Superior temporal gyrus (tissue), 1 donor: ENCODE measurements around the gene ADAMTSL3.

Source experiments
- DNase-seq: peaks from one replicate; pipeline ENCODE4 v3.0.0-alpha.2; 2016; ENCODE audit errors: extremely low spot score

Gene ADAMTSL3

GRCh38 chr15:83980637-83981036 is 326.7 kb downstream of the ADAMTSL3 start:
- DNase-seq: no peak

- DNase-seq: no peak
Measured at GRCh38 chr15:83982748-83983147, 328.8 kb downstream of the ADAMTSL3 start.

- no peak for DNase-seq
Measured at GRCh38 chr15:83983634-83984458, 329.9 kb downstream of the ADAMTSL3 start.

GRCh38 chr15:83984601-83985000 is 330.7 kb downstream of the ADAMTSL3 start:
- no peak for DNase-seq

GRCh38 chr15:83991163-83991562 is 337.2 kb downstream of the ADAMTSL3 start:
- no peak for DNase-seq

GRCh38 chr15:83992324-83993031 is 338.6 kb downstream of the ADAMTSL3 start:
- DNase-seq: no peak

GRCh38 chr15:83993591-83993990 is 339.7 kb downstream of the ADAMTSL3 start:
- DNase-seq: no peak

- no peak for DNase-seq
Measured at GRCh38 chr15:83998486-83998885, 344.6 kb downstream of the ADAMTSL3 start.

- DNase-seq: no peak
Measured at GRCh38 chr15:83999396-84000135, 345.6 kb downstream of the ADAMTSL3 start.

GRCh38 chr15:84001037-84001436 is 347.1 kb downstream of the ADAMTSL3 start:
- DNase-seq: no peak

GRCh38 chr15:84001655-84002054 is 347.7 kb downstream of the ADAMTSL3 start:
- DNase-seq: no peak

- no peak for DNase-seq
Measured at GRCh38 chr15:84003791-84004503, 350.0 kb downstream of the ADAMTSL3 start.

- DNase-seq: no peak
Measured at GRCh38 chr15:84006421-84006820, 352.5 kb downstream of the ADAMTSL3 start.

GRCh38 chr15:84009616-84010015 is 355.7 kb downstream of the ADAMTSL3 start:
- no peak for DNase-seq

GRCh38 chr15:84010246-84010645 is 356.3 kb downstream of the ADAMTSL3 start:
- no peak for DNase-seq

GRCh38 chr15:84016371-84016770 is 362.4 kb downstream of the ADAMTSL3 start:
- DNase-seq: no peak

- DNase-seq: no peak
Measured at GRCh38 chr15:84022516-84022915, 368.6 kb downstream of the ADAMTSL3 start.

GRCh38 chr15:84023636-84024035 is 369.7 kb downstream of the ADAMTSL3 start:
- no peak for DNase-seq

GRCh38 chr15:84033793-84034553 is 380.1 kb downstream of the ADAMTSL3 start:
- no peak for DNase-seq

- peak; percentile 19 for DNase-seq
Measured at GRCh38 chr15:84034578-84035398, 380.9 kb downstream of the ADAMTSL3 start.
